GM12878 (cell line): Measurements from ENCODE around the gene SYNGR4. TPM values are rescaled to one million over a fixed set of nuclear protein-coding genes. Genes with fewer than 3 reads are reported as not detected.

Experiments
- ATAC-seq: fragments of 200-7000 bp; cut with Tn5 transposase; 3 replicates; pipeline ENCODE4 v1.9.1; 2020; ENCODE audit warnings: mild to moderate bottlenecking, moderate library complexity
- BruUV-seq: library from RNA; stranded (reverse); fragments of 400-500 nt; replicated peaks from 2 replicates; lab custom pipeline; 2021; lab: Mats Ljungman, UMichigan
- CTCF ChIA-PET: fragments of 300-600 bp; sonication (Branson Sonifier 250); formaldehyde crosslinking; extraction: SDS; loops from one replicate; lab custom pipeline; 2021; ENCODE audit warnings: inconsistent platforms; lab: Yijun Ruan, JAX
- POLR2A ChIA-PET: fragments of 350-600 bp; formaldehyde crosslinking; extraction: SDS; loops from one replicate; lab custom pipeline; 2021; ENCODE audit warnings: inconsistent platforms; lab: Charles Lee
- RAD21 ChIA-PET: fragments of 300-600 bp; sonication (Branson Sonifier 250); formaldehyde crosslinking; loops from one replicate; lab custom pipeline; 2023; ENCODE audit warnings: antibody characterized with exemption; ENCODE audit not compliant: unreplicated experiment; lab: Charles Lee
- SMC1A ChIA-PET: fragments of 300-600 bp; sonication (Branson Sonifier 250); formaldehyde crosslinking; loops from one replicate; lab custom pipeline; 2023; ENCODE audit not compliant: unreplicated experiment, uncharacterized antibody; lab: Charles Lee
- DNase-seq: peaks from one replicate; pipeline ENCODE4 v3.0.0-alpha.2; 2011; ENCODE audit warnings: low read depth, low spot score
- FAIRE-seq: peaks from 3 replicates; lab custom pipeline; 2011; peaks lifted over from hg19 to GRCh38; lab: Jason Lieb, UNC
- H2AFZ ChIP-seq: 2 replicates; pipeline ENCODE4 v1.6.0; 2011; ENCODE audit warnings: low read depth, low read length, control low read depth; ENCODE audit not compliant: control insufficient read depth
- H3K27ac ChIP-seq: 2 replicates; pipeline ENCODE4 v1.5.1; 2011; ENCODE audit warnings: control low read depth; ENCODE audit not compliant: control insufficient read depth, insufficient read depth
- H3K27me3 ChIP-seq, 2 experiments: replicated peaks in 1 of 2; 2 replicates each; pipeline versions ENCODE4 v1.6.0 to v1.6.1; 2011; ENCODE audit warnings: low read length in 1 of 2; ENCODE audit not compliant: control insufficient read depth in 2 of 2, insufficient read depth in 2 of 2
- H3K36me3 ChIP-seq, 2 experiments: 2 replicates each; pipeline ENCODE4 v1.5.1; 2011; ENCODE audit warnings: low read length in 1 of 2; ENCODE audit not compliant: control insufficient read depth in 2 of 2, insufficient read depth in 2 of 2
- H3K4me1 ChIP-seq: 2 replicates; pipeline ENCODE4 v1.6.1; 2011; ENCODE audit warnings: mild to moderate bottlenecking, low read length, moderate library complexity, mixed read lengths; ENCODE audit not compliant: control insufficient read depth, insufficient read depth
- H3K4me2 ChIP-seq: 2 replicates; pipeline ENCODE4 v1.6.0; 2011; ENCODE audit warnings: control low read depth; ENCODE audit not compliant: control insufficient read depth, insufficient read depth
- H3K4me3 ChIP-seq: fragments of 200-600 bp; sonication (generic); 2 replicates; pipeline ENCODE4 v1.5.1; 2016
- H3K79me2 ChIP-seq: 2 replicates; pipeline ENCODE4 v1.6.0; 2011; ENCODE audit warnings: low read length; ENCODE audit not compliant: control insufficient read depth, insufficient read depth
- H3K9ac ChIP-seq: 2 replicates; pipeline ENCODE4 v1.8.0; 2011; ENCODE audit warnings: low read length, control low read depth, mixed read lengths; ENCODE audit not compliant: control insufficient read depth, insufficient read depth
- H3K9me3 ChIP-seq: replicated peaks from 3 replicates; pipeline ENCODE4 v1.5.1; 2011; ENCODE audit warnings: mild to moderate bottlenecking, low read length; ENCODE audit not compliant: control insufficient read depth, insufficient read depth
- H4K20me1 ChIP-seq: 2 replicates; pipeline ENCODE4 v1.6.0; 2011; ENCODE audit not compliant: control insufficient read depth, insufficient read depth
- CEBPZ ChIP-seq: fragments of 150-350 bp; IDR thresholded peaks from 2 replicates; pipeline ENCODE4 v1.6.1; 2016; ENCODE audit warnings: low read depth, low read length
- CHD4 ChIP-seq: fragments of 200-600 bp; sonication (generic); IDR thresholded peaks from 2 replicates; pipeline ENCODE4 v1.6.1; 2016; ENCODE audit warnings: mild to moderate bottlenecking
- GABPA ChIP-seq: IDR thresholded peaks from 2 replicates; pipeline ENCODE4 v1.6.1; 2014; ENCODE audit warnings: antibody characterized with exemption, low read depth, mild to moderate bottlenecking, inconsistent platforms
- HDAC2 ChIP-seq: fragments of 200-600 bp; sonication (generic); IDR thresholded peaks from 2 replicates; pipeline ENCODE4 v1.6.1; 2017
- HDGF ChIP-seq: fragments of 450-650 bp; IDR thresholded peaks from 2 replicates; pipeline ENCODE4 v1.6.1; 2016; ENCODE audit warnings: antibody characterized with exemption
- MTA2 ChIP-seq: fragments of 450-650 bp; IDR thresholded peaks from 2 replicates; pipeline ENCODE4 v1.6.1; 2016; ENCODE audit warnings: low read depth, mild to moderate bottlenecking, moderate library complexity
- MTA3 ChIP-seq: IDR thresholded peaks from 2 replicates; pipeline ENCODE4 v1.6.1; 2012; ENCODE audit warnings: low read length, inconsistent platforms, borderline replicate concordance
- PML ChIP-seq: IDR thresholded peaks from 2 replicates; pipeline ENCODE4 v1.6.1; 2012; ENCODE audit warnings: low read length, inconsistent platforms
- POU2F2 ChIP-seq: IDR thresholded peaks from 3 replicates; pipeline ENCODE4 v1.6.1; 2011; ENCODE audit warnings: low read depth, mild to moderate bottlenecking, low read length, borderline replicate concordance
- PRDM15 ChIP-seq: fragments of 450-650 bp; formaldehyde crosslinking; IDR thresholded peaks from 2 replicates; pipeline ENCODE4 v1.4.0; 2020; ENCODE audit warnings: mild to moderate bottlenecking, moderate library complexity
- RB1 ChIP-seq: fragments of 450-650 bp; formaldehyde crosslinking; IDR thresholded peaks from 2 replicates; pipeline ENCODE4 v1.6.1; 2017; ENCODE audit warnings: mild to moderate bottlenecking, borderline replicate concordance
- RELA ChIP-seq: fragments of 450-650 bp; IDR thresholded peaks from 2 replicates; pipeline ENCODE4 v1.8.0; 2014; ENCODE audit warnings: borderline replicate concordance; ENCODE audit not compliant: partially characterized antibody
- SMARCA5 ChIP-seq: fragments of 450-650 bp; IDR thresholded peaks from 2 replicates; pipeline ENCODE4 v1.6.1; 2017; ENCODE audit warnings: mild to moderate bottlenecking
- SUZ12 ChIP-seq: fragments of 200-600 bp; sonication (generic); IDR thresholded peaks from one replicate; pipeline ENCODE4 v1.6.1; 2018; ENCODE audit warnings: antibody characterized with exemption, mild to moderate bottlenecking; ENCODE audit not compliant: unreplicated experiment
- TCF12 ChIP-seq: IDR thresholded peaks from 2 replicates; pipeline ENCODE4 v1.6.1; 2011; ENCODE audit warnings: low read depth, mild to moderate bottlenecking, low read length
- TCF3 ChIP-seq: IDR thresholded peaks from 2 replicates; pipeline ENCODE4 v1.6.1; 2012; ENCODE audit warnings: low read depth, mild to moderate bottlenecking, low read length, borderline replicate concordance; ENCODE audit not compliant: insufficient read depth
- ZNF24 ChIP-seq: fragments of 450-650 bp; IDR thresholded peaks from 2 replicates; pipeline ENCODE4 v1.6.1; 2017; ENCODE audit warnings: antibody characterized with exemption, mild to moderate bottlenecking
- ZNF622 ChIP-seq: fragments of 450-650 bp; IDR thresholded peaks from 2 replicates; pipeline ENCODE4 v1.6.1; 2017; ENCODE audit warnings: mild to moderate bottlenecking, inconsistent platforms
- WGBS: methylation state at CpG from one replicate; pipeline ENCODE4 v1.1.6; 2016; ENCODE audit warnings: low lambda C conversion rate; ENCODE audit not compliant: insufficient replicate concordance, insufficient coverage; ENCODE audit errors: missing lambda C conversion rate; 5-methylcytosine and 5-hydroxymethylcytosine counted together
- in situ Hi-C: fragments of 300-500 bp; cut with MboI; formaldehyde crosslinking; loops from 9 replicates; pipeline ENCODE4 v1.14.3; 2018; ENCODE audit warnings: mixed read lengths
- intact Hi-C: fragments of 100-400 bp; cut with micrococcal nuclease; formaldehyde crosslinking; loops from one replicate; pipeline ENCODE4 v1.14.2; 2022; ENCODE audit not compliant: unreplicated experiment
- polyA plus RNA-seq, 11 experiments: library from polyadenylated mRNA; depleted of rRNA in 4 of 11; unstranded in 6 of 11; stranded (reverse) in 5 of 11; fragments of >200 nt; fragmentation: Nextera tagmentation in 4 of 11; fragmentation: Illumina TruSeq in 1 of 11; extraction: Ambion mirVana in 4 of 11; extraction: Trizol in 1 of 11; gene quantifications; 1 replicate in 1 of 11; 2 replicates in 10 of 11; pipeline versions ENCODE4 v1.2.1 to v1.2.3, GENCODE V29; 2011 to 2016; ENCODE audit warnings: inconsistent platforms in 2 of 11, missing spikeins in 2 of 11, low read depth in 1 of 11
- total RNA-seq, 4 experiments: library from RNA; depleted of rRNA in 3 of 4; stranded (reverse); fragments of >200 nt in 3 of 4; fragmentation: Illumina TruSeq in 1 of 4; extraction: Trizol in 1 of 4; gene quantifications; 2 replicates each; pipeline versions ENCODE4 v1.2.1 to v1.2.3, GENCODE V29; 2013 to 2021

The SYNGR4 gene
- total and polyA plus RNA-seq, 10 of the 15 experiments (the other 5 are each of a cell fraction or from before 2014, with no cell fraction given), result 0.08 to 0.72 (median 0.17) TPM; not detected in 6

- in situ Hi-C loops (no loop called here), intact Hi-C loops (no loop called here)
- ChIA-PET RAD21 (no interaction called here), SMC1A (no interaction called here), CTCF (interaction anchor here (0.7 to 1.9 kb wide), 2 partner anchors 24 to 894 kb away, joined by 3 to 4 read pairs; partner anchors contain the start of gene GRWD1), POLR2A (no interaction called here)
- ATAC-seq, result no peak
- H3K36me3 ChIP-seq, result no peaks in the 10 kb centered on the region
- TF ChIP-seq ZNF622 (no peak), HDAC2 (no peak), CHD4 (no peak), CEBPZ (no peak), SMARCA5 (no peak), RB1 (no peak), MTA3 (no peak), PML (no peak), TCF3 (no peak), PRDM15 (CRISPR knock-in tag) (no peak), SUZ12 (no peak), POU2F2 (no peak), TCF12 (no peak), HDGF (no peak), ZNF24 (no peak), MTA2 (no peak), GABPA (no peak), RELA (no peak)
- no peak overlapping the region for H2AFZ ChIP-seq
- H4K20me1 ChIP-seq, result no peaks in the 10 kb centered on the region
- H3K4me1 ChIP-seq, result peaks cover 14% of the 10 kb centered on the region
- H3K79me2 ChIP-seq, result no peaks in the 10 kb centered on the region
- DNase-seq, result no peak
- no peak for FAIRE-seq
- H3K4me2 ChIP-seq, result no peak overlapping the region
- WGBS, result 70% methylated on average over 16 of the region's 16 CpGs
- H3K4me3 ChIP-seq, result no peak overlapping the region
- H3K9ac ChIP-seq, result no peak overlapping the region
- no peaks in the 10 kb centered on the region for H3K27me3 ChIP-seq
- BruUV-seq, result no TSS peak
- H3K9me3 ChIP-seq, result no peaks in the 10 kb centered on the region
- no peak overlapping the region for H3K27ac ChIP-seq
Observed at GRCh38 chr19:48421548-48421947, 57.4 kb downstream of the SYNGR4 start.
